HG02981 (cell line): ENCODE results near the gene PRH1.
A peak's percentile ranks its signal among the peaks of the same experiment; 100 is the strongest.

Source experiments
- ATAC-seq: cut with Tn5 transposase; IDR thresholded peaks from one replicate; pipeline ENCODE4 v1.9.1; 2021; ENCODE audit warnings: mild to moderate bottlenecking, moderate library complexity; ENCODE audit not compliant: unreplicated experiment

The PRH1 gene

DNA sequence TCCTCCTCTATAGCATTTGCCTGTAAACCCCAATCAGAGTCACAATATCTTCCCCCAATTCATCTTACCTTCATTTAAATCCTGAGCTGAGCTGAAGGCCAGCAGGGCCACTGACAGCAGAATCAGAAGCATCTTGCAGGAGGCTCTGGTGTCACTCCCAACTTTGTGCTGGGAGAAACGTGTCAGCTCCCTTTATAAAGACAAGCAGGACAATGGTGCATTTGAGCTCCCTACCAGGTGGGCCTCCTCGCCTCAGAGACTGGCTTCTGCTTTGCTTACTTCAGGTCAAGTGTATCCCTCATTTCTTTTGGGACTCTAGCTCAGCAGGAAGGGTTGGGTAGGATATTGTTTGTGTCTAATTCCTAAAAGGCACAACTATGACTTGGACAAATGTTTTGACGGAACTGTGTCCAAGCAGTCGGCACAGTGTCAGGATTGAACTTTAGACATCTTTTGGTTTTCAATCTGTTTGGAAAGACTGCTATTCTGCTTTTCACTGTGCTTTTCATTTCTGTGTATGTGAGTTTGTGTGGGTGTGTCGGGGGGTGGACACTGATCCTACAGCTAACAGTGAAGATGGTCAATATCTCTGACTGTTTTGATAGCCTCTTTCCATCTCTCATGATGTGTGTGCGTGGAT is at the start of gene PRH1:
PRH1 (minus strand) TSS at position 170 of the 640 bp plus-strand sequence; CDS start at position 132, 38 bp downstream.
- ATAC-seq: no peak

DNA sequence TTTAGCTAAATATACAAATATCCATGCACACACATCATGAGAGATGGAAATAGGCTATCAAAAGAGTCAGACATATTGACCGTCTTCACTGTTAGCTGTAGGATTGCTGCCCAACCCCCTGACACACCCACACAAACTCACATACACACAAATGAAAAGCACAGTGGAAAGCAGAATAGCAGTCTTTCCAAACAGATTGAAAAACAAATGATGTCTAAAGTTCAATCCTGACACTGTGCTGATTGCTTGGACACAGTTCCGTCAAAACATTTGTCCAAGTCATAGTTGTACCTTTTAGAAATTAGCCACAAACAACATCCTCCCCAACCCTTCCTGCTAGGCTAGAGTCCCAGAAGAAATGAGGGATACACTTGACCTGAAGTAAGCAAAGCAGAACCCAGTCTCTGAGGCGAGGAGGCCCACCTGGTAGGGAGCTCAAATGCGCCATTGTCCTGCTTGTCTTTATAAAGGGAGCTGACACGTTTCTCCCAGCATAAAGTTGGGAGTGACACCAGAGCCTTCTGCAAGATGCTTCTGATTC is 44.8 kb upstream of the PRH1 start, which contains the start of gene PRH2:
PRH2 (plus strand) TSS at position 491 of the 541 bp plus-strand sequence; CDS start at position 529, 38 bp downstream.
- no peak for ATAC-seq

DNA sequence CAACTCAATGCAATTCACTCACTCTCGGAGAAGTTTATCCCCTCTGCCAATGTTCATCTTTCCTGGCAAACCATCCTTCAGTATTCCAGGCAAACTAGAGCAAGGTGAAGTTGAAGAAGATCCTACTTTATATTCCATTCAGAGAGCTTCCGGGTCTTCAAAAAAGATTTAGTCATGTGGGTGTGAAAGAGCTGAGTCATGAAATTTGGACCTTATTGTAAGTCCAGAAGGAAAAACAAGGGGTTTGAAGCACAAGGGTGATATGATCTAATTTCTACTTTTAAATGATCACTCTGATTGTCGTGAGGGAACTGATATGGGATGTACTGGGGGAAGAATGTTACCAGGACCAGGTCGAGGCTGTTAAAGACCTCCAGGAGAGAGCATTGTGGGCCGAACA is 42.2 kb upstream of the PRH1 start:
- ATAC-seq: no peak

DNA sequence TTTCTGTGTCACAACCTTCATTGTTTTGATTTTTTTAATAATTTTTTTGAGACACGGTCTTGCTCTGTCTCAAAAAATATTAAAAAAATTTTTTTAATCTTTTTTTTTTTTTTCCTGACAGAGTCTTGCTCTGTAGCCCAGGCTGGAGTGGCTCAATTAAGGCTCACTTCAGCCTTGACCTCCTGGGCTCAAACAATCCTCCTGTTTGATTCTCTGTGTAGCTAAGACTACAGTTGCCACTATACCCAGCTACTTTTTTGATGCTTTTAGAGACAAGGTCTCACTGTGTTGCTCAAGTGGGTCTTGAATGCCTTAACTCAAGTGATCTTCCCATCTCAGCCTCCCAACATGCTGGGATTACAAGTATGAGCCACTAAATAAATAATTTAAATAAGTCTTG is 35.8 kb upstream of the PRH1 start:
- no peak for ATAC-seq

DNA sequence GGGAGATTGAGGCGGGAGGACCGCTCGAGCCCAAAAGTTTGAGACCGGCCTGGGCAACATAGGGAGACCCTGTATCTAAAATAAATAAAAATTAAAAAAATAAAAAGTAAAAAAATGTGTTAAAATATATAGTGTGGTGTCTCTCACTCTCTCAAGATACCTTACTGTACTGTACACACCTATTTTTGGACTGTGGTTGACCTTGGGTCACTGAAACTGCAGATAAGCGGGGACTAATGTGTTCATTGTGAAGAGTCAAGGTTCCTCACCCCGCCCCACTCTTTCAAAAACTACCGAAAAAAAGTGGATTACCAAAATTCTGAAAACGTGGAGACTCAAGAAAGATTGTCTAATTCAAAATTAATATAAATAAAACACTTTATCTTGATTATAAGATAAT is 26.3 kb upstream of the PRH1 start:
- ATAC-seq: no peak

DNA sequence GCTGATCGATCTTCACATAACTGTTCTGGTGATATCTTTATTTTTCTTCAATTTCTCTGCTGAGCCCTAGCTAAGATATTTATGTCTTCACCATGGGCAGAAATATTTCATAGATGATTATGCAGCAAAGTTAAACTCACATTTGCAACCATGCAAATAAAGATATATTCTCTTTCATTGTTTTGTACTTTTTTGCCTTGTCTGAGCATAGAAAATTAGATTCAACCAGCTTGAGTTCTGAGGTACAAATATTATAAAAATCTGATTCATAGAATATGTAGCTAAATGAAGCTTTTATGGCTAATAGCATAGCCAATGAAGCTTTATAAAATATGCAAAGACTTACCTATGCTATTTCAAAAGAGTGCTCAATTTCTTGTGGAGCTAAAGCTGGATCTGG is 25.4 kb upstream of the PRH1 start, which contains the start of gene TAS2R13:
TAS2R13 (minus strand) TSS at position 101 of the 400 bp plus-strand sequence. CDS start 264 bp downstream, outside the sequence.
- ATAC-seq: no peak

DNA sequence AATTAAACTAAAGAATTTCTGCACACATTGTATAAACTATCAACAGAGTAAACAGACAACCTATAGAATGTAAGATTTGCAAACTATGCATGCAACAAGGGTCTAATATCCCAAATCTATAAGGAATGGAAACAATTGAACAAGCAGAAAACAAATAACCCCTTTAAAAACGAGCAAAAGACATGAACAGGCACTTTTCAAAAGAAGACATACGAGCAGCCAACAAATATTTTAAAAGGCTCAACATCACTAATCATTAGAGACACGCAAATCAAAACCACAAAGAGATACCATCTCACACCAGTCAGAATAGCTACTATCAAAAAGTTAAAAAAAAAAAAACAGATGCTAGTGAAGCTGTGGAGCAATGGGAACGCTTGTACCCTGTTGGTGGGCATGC is 20.6 kb upstream of the PRH1 start:
- no peak for ATAC-seq

DNA sequence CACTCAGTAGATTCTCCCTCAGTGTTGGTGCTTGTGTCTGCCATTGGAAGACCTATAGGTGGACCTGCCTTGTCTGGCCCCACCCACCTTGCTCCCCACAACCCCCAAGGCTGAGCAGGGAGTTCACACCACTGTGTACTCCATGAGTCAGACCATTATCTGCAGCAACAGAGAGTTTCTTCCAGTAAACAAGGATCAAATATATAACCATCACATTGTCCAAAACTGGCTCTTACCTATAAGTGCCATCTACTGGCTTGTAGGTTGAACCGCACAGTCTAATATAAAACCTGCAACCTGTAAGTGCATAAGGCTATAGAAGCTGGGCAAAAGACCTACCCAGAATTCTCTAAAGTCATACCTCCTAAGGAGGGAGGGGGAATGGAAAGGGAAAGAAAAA is 17.4 kb upstream of the PRH1 start:
- no peak for ATAC-seq

DNA sequence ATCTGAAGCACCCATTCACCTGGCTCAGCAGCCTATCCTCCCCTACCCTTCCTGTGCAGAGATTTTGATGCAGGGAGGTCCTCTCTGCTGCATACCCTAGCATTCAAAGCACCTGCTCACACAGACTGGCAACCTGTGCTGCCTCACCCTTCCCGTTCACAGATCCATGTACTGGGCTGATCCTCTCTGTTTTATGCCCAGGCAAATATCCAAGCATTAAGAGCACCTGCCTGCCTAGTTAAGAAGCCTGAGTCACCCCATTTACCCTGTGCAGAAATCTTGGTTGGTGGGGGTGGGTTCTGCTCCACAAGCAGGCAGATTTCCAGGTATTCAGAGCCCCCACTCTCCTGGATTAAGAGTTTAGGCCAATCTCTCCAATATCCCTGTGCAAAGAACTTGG is 16.9 kb upstream of the PRH1 start:
- ATAC-seq: no peak

DNA sequence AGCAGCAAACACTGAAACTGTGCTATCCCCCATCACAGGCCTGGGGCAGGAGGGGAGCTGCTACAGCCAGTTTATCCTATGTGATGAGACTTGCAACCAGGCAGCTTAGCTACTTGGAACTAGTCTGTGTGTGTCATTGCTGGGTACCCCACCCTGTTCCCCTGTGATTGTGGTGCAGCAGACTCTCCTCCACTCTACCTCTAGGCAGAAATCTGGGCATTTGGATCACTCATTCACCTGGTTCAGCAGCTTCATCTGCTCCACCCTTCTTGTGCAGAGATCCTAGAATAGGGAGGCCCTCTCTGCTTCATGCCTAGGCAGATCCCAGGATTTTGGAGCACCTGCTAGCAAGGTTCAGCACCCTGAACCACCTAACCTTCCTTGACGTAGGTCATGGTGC is 16.5 kb upstream of the PRH1 start:
- no peak for ATAC-seq

DNA sequence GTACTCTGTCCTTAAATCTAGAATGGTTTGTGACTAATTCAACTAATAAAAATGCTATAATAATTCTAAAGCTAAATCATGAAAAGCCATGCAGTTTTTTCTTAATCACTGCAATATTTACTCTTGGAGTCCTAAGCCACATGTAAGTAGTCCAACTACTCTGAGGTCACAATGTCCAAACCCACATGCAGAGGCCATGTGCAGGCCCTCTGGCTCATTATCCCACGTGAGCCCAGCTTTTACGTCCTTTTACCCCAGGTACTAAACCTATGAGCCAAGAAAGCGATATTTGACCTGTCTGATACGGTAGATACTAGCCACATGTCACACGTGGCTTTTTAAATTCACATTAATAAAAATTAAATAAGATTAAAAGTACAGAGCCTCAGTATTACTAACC is 12.8 kb upstream of the PRH1 start:
- ATAC-seq: no peak

DNA sequence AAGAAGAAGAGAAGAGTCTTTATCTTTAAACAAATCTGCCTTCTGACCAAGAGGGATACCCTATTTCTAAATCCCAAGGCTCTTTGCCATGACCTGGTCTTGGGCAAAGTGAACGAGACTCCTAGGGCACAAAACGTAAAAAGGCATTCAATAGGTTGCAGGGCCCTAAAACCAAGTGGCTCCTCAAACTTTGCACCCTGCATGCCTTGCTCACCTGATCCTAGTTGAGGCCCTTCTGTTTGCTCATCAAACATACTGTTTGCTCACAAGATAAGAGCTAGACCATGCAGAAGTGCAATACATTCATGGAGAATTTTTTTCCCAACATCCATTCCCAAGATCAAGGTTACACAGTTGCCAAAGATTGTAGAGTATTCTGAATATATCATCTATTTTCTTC is 7.9 kb upstream of the PRH1 start:
- ATAC-seq: no peak

DNA sequence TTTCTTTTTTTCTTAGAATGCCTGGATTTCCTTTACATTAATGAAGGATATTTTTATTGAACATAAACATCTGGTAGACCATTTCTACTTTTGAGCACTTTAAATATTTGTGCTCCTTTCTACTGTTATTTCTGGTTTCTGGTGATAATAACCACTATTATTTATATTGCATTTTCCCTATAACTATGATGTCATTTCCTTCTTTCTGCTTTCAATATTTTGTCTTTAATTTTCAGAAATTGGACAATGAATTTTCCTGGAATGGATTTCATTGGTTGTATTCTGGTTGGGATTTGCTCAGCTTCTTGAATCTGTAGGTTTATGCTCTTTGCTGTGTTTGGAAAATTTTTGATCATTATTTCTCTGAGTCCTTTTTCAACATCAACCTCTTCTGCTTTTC is 5.2 kb upstream of the PRH1 start:
- ATAC-seq: no peak

DNA sequence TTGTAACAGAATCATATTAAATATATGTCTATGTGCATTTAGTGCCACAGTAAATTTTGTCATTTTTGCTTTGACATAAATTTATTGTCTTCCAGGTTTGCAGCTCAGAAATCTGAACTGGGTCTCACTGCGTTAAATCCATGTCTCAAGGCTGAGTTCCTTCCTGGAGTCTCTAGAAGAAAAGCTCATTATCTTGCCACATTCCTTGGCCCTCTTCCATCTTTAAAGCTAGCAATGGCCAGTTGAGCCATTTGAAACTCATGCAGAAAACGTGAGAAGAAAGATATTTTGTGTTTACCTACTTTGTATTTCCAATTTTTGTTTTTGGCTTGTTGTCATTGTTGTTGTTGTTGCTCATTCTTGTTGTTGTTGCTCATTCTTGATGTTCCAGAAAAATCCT is 10.7 kb downstream of the PRH1 start:
- ATAC-seq: no peak

DNA sequence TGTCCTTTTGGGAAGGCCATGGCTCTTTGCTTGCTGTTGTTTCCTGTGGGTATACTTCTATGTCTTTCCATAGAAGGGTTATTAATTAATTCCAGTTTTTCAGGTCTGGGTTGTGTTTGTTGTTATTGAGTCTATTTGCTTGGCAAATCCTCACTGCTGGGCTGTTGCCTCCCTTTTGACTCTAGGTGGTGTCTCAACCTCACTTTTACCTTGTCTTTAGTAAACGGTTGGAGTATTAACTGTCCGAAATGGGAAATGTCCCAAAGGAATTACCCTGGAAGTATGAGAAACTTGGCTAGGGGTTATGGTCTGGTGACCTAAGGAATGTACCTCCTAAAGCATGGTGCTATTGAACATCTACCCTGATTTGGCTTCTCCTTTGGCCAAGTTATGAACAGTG is 16.7 kb downstream of the PRH1 start:
- no peak for ATAC-seq

DNA sequence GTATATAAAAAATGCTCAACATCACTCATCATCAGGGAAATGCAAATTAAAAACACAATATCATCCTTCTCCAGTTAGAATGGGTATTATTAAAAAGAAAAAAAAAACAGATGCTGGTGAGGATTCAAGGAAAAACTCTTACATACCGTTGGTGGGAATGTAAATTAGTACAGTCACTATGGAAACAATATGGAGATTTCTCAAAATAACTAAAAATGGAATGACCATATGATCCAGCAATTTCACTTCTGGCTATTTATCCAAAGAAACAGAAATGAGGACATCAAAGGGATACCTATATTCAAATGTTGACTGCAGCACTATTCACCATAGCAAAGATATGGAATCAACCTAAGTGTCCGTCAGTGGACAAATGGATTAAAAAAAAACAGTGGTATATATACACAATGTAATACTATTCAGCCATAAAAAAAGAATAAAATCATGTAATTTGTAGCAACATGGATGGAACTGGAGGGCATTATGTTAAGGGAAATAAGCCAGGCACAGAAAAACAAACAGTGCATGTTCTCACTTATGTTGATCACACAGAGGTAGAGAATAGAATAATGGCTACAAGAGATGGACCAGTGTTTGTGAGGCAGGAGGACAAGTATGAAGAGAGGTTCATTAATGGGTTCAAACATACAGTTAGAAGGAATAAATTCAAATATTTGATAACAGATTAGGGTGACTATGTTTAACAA is 20.4 kb downstream of the PRH1 start:
- no peak for ATAC-seq

DNA sequence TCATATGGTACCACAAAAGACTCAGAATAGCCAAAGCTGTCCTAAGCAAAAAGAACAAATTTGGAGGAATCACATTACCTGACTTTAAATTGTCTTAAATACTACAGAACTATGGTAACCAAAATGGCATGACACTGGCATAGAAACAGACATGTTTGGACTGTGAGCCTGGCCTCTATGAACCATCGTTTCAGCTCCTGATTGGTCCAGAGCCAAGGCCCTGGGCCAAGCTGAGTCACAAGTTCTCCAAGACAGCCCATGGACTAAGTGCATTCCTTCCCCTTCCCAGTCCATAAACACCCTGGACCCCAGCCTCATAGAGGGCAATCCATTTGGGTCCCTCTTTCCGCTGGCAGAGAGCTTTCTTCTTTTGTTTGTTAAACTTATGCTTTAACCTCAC is 22.7 kb downstream of the PRH1 start:
- ATAC-seq: no peak

DNA sequence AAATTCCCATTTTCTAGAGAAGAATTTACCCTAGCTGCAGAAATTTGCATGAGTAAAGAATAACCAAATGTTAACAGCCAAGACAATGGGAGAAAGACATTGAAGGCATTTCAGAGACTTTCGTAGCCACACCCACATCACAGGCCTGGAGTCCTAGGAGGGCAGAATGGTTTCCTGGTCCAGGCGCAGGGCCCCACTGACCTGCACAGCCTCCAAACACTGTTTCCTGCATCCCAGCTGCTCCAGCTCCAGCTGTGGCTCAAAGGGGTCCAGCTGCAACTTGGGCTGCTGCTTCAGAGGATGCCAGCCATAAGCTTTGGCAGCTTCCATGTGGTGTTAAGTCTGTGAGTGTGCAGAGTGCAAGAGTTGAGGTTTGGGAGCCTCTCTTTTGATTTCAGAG is 28.2 kb downstream of the PRH1 start:
- ATAC-seq: no peak

DNA sequence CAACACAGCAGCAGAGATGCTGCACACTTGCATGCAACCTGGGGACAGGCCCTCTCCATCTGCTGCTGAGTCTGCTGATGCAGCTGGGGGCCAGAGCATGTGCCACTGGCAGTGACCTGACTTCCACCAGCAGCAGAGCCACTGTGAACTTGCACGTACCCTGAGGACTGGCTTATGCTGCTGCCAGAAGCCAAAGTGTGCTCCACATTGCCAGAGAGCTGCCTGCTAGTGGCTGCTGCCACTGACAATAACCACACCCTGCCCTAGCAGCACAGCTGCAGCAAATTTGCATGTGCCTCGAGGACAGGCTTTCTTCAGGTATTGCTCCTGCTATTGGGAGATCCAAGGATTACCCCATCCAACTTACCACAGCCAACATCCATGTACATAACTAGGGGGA is 30.3 kb downstream of the PRH1 start:
- ATAC-seq: no peak

DNA sequence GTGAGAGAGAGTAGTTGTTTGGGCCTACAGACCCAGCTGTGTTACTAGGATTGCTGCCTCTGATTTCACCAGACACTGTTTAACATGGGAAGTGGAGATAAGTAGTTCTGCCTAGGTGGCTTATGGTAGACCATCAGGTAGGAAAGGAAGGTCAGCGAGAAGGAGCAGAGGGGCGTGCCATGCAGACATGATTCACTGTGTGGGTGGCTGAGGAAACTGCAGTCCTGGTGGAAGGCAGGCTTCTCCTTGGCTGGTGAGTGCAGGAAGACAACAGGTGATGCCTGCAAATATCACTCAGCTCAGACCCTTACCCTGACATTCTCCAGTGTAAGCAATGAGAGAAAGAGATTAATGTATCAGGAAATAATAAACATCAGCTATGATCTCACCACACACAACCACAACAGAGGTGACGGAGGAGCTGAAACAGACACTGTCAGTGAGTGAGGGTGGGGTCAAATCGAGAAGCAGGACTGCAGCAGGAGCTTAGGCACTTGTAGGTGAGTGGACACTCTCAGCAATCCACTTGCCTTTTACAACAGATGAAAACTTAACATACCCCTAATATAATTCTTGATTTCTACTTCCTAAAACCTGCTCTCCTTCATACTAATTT is 32.7 kb downstream of the PRH1 start:
- no peak for ATAC-seq

DNA sequence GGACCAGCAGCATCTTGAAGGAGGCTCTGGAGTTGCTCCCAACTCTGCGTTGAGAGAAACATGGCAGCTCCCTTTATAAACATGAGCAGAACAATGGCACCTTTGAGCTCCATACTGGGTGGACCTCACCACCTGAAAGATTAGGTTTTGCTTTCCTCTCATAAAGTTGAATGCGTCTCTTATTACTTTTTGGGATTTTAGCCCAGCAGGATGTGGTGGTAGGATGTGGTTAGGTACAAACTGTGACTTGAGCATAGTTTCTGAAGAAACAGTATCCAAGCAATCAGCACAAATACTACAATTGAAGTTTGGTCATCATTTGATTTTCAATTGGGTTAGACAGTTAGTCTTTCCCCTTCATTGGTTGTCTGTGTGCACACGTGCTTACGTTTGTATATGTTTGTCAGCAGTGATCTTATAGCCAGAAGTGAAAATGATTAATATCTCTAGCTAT is 34.6 kb downstream of the PRH1 start, which contains the start of gene PRR4:
PRR4 (minus strand) TSS at position 51 of the 454 bp plus-strand sequence; CDS start at position 13, 38 bp downstream.
- peak; percentile 67 for ATAC-seq

DNA sequence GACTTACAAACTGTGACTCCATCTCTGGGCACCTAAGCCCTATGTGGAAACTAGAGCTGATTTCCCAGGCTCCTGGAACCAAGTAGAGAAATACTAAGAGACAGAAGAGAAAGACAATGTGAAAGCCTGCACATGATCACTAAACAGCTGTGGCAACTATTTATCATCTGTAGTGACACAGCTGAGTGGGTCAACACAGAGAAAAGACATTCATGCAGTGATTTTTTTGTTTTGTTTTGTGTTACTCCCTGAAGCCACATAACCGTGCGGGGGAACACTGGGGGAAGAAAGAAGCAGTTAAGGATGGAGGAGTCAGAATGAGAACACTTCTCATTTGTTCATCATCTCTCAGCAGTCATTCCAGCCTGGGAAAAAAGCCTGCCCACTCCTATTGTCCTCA is 36.3 kb downstream of the PRH1 start:
- ATAC-seq: no peak
